Erythroblast (primary cell): ENCODE measurements around the gene GPR18.

Experiments
- GATA1 ChIP-seq: IDR thresholded peaks from 2 replicates; pipeline ENCODE4 v1.6.1; 2011; ENCODE audit warnings: low read depth, mild to moderate bottlenecking, control low read depth, low read length, moderate library complexity
- POLR2A ChIP-seq: IDR thresholded peaks from 2 replicates; pipeline ENCODE4 v1.6.1; 2011; ENCODE audit warnings: mild to moderate bottlenecking, low read length

DNA sequence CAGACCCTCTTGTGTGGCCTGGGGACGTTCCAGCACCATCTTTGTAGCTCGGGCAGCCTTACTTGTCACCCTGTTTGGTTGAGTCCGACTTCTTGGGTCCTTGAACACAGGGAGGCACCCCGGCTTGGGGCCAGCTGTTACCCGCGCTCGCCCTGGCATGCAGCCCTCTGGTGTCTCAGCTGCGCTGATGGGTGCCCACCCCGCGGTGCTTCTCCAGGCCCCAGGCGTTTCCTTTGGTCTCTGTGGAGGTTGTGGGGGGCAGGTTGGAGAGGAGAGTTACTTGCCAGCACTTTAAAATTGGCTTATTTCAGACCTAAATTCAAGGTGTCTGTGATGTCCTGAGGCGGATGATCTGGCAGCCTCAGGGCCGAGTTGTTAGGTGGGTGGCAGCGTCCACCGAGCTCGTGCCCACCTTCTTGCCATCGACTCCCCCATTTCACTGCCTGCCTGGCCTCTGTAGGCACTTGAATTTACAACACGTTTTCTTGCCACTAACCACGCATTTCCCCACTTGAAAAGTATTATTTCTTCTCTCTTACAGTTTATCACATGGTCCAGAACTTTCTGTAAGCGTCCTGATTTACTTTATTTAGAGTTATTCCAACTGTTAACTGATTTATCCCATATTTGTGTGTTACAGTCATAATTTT lies 40.6 kb downstream of the GPR18 start:
- TF ChIP-seq POLR2A (no peak), GATA1 (no peak)
